IMR-90 (cell line): ENCODE results near the gene MTR. TPM values are rescaled to one million over a fixed set of nuclear protein-coding genes. Genes with fewer than 3 reads are reported as not detected.

ENCODE experiments used
- ATAC-seq: fragments of 200-7000 bp; cut with Tn5 transposase; 2 replicates; pipeline ENCODE4 v1.9.1; 2020; ENCODE audit warnings: low read depth, mild to moderate bottlenecking, moderate library complexity
- BruUV-seq: library from RNA; stranded (reverse); fragments of 400-500 nt; replicated peaks from 2 replicates; lab custom pipeline; 2021; lab: Mats Ljungman, UMichigan
- CTCF ChIA-PET: fragments of 300-600 bp; formaldehyde crosslinking; extraction: SDS; loops from one replicate; lab custom pipeline; 2021; ENCODE audit warnings: antibody characterized with exemption; lab: Yijun Ruan, JAX
- POLR2A ChIA-PET: fragments of 300-600 bp; sonication (Branson Sonifier 250); formaldehyde crosslinking; loops from one replicate; lab custom pipeline; 2022; ENCODE audit warnings: antibody characterized with exemption; ENCODE audit not compliant: unreplicated experiment; lab: Charles Lee
- DNase-seq: peaks from one replicate; pipeline ENCODE4 v3.0.0; 2013
- H2AFZ ChIP-seq: replicated peaks from 2 replicates; pipeline ENCODE3; 2013; ENCODE audit warnings: low read length, mild to moderate bottlenecking; ENCODE audit not compliant: poor library complexity
- H2AK5ac ChIP-seq: 2 replicates; pipeline ENCODE4 v1.6.1; 2013; ENCODE audit warnings: low read depth, low read length, inconsistent platforms
- H2AK9ac ChIP-seq: replicated peaks from 2 replicates; pipeline ENCODE3; 2013; ENCODE audit warnings: mild to moderate bottlenecking, low read depth, low read length, moderate library complexity; ENCODE audit not compliant: poor library complexity
- H2BK120ac ChIP-seq: 2 replicates; pipeline ENCODE4 v1.6.1; 2013; ENCODE audit warnings: low read depth, low read length, inconsistent platforms
- H2BK15ac ChIP-seq: 3 replicates; pipeline ENCODE4 v1.6.1; 2013; ENCODE audit warnings: low read depth, low read length, inconsistent platforms
- H2BK20ac ChIP-seq: 2 replicates; pipeline ENCODE4 v1.6.1; 2013; ENCODE audit warnings: low read depth, mild to moderate bottlenecking, inconsistent platforms, low read length, moderate library complexity
- H2BK5ac ChIP-seq: 2 replicates; pipeline ENCODE4 v1.6.1; 2013; ENCODE audit warnings: mild to moderate bottlenecking, low read depth, low read length, inconsistent platforms; ENCODE audit not compliant: poor library complexity, severe bottlenecking
- H3K14ac ChIP-seq: replicated peaks from 2 replicates; pipeline ENCODE4 v1.6.1; 2013; ENCODE audit warnings: low read depth, low read length, inconsistent platforms
- H3K18ac ChIP-seq: 2 replicates; pipeline ENCODE4 v1.6.1; 2013; ENCODE audit warnings: low read depth, low read length, control low read depth
- H3K23ac ChIP-seq: 2 replicates; pipeline ENCODE4 v1.6.1; 2013; ENCODE audit warnings: low read depth, low read length, inconsistent platforms
- H3K27ac ChIP-seq: 2 replicates; pipeline ENCODE4 v1.5.1; 2013; ENCODE audit warnings: mild to moderate bottlenecking, control low read depth, low read length; ENCODE audit not compliant: insufficient read depth
- H3K27me3 ChIP-seq: 2 replicates; pipeline ENCODE4 v1.6.1; 2013; ENCODE audit warnings: low read length; ENCODE audit not compliant: control insufficient read depth, insufficient read depth
- H3K36me3 ChIP-seq: 2 replicates; pipeline ENCODE4 v1.6.1; 2013; ENCODE audit warnings: low read length, mixed read lengths; ENCODE audit not compliant: control insufficient read depth, insufficient read depth
- H3K4ac ChIP-seq: 2 replicates; pipeline ENCODE4 v1.6.1; 2013; ENCODE audit warnings: low read depth, low read length, inconsistent platforms
- H3K4me1 ChIP-seq: 2 replicates; pipeline ENCODE4 v1.6.1; 2013; ENCODE audit warnings: low read length, mixed read lengths; ENCODE audit not compliant: control insufficient read depth, insufficient read depth
- H3K4me2 ChIP-seq: 2 replicates; pipeline ENCODE4 v1.6.1; 2013; ENCODE audit warnings: low read depth, mild to moderate bottlenecking, control low read depth, low read length, moderate library complexity
- H3K4me3 ChIP-seq: 2 replicates; pipeline ENCODE4 v1.5.1; 2013; ENCODE audit warnings: low read depth, mild to moderate bottlenecking, control low read depth, low read length, moderate library complexity; ENCODE audit not compliant: insufficient read depth
- H3K56ac ChIP-seq: 2 replicates; pipeline ENCODE4 v1.6.1; 2013; ENCODE audit warnings: low read length, inconsistent platforms; ENCODE audit not compliant: insufficient read depth; ENCODE audit errors: extremely low read depth
- H3K79me1 ChIP-seq, 2 experiments: 2 replicates each; pipeline ENCODE4 v1.6.1; 2013; ENCODE audit warnings: low read length in 2 of 2, inconsistent platforms in 1 of 2, low read depth in 1 of 2
- H3K9ac ChIP-seq: 2 replicates; pipeline ENCODE4 v1.6.1; 2013; ENCODE audit warnings: low read depth, low read length, control low read depth
- H3K9me1 ChIP-seq: 2 replicates; pipeline ENCODE4 v1.6.1; 2013; ENCODE audit warnings: low read length, inconsistent platforms; ENCODE audit not compliant: insufficient read depth
- H3K9me3 ChIP-seq: 2 replicates; pipeline ENCODE4 v1.6.1; 2013; ENCODE audit warnings: low read length; ENCODE audit not compliant: control insufficient read depth, insufficient read depth
- H4K20me1 ChIP-seq: 2 replicates; pipeline ENCODE4 v1.6.1; 2013; ENCODE audit warnings: low read length, inconsistent platforms; ENCODE audit not compliant: insufficient read depth
- H4K5ac ChIP-seq: 2 replicates; pipeline ENCODE4 v1.6.1; 2013; ENCODE audit warnings: mild to moderate bottlenecking, low read depth, low read length, control low read depth
- H4K8ac ChIP-seq, 2 experiments: 2 replicates each; pipeline ENCODE4 v1.6.1; 2013; ENCODE audit warnings: low read depth in 2 of 2, low read length in 2 of 2, control low read depth in 1 of 2, inconsistent platforms in 1 of 2
- H4K91ac ChIP-seq: 2 replicates; pipeline ENCODE4 v1.6.1; 2013; ENCODE audit warnings: low read depth, low read length, inconsistent platforms; ENCODE audit not compliant: insufficient read depth
- BHLHE40 ChIP-seq: fragments of 150-350 bp; IDR thresholded peaks from 2 replicates; pipeline ENCODE4 v1.6.1; 2016; ENCODE audit warnings: mild to moderate bottlenecking, low read depth, low read length
- CHD1 ChIP-seq: IDR thresholded peaks from 2 replicates; pipeline ENCODE4 v1.6.1; 2012; ENCODE audit warnings: low read depth, low read length, improper control_type of control experiment
- FOS ChIP-seq: fragments of 150-350 bp; IDR thresholded peaks from 2 replicates; pipeline ENCODE4 v1.6.1; 2016; ENCODE audit warnings: low read depth, low read length
- MAZ ChIP-seq: IDR thresholded peaks from 2 replicates; pipeline ENCODE4 v1.6.1; 2012; ENCODE audit warnings: low read depth, mild to moderate bottlenecking, low read length, improper control_type of control experiment, moderate library complexity, borderline replicate concordance
- MXI1 ChIP-seq: IDR thresholded peaks from 2 replicates; pipeline ENCODE4 v1.6.1; 2012; ENCODE audit warnings: low read depth, mild to moderate bottlenecking, low read length, moderate library complexity, borderline replicate concordance
- NFE2L2 ChIP-seq: fragments of 150-350 bp; IDR thresholded peaks from 2 replicates; pipeline ENCODE4 v1.6.1; 2016; ENCODE audit warnings: low read depth, mild to moderate bottlenecking, low read length
- RCOR1 ChIP-seq: IDR thresholded peaks from 2 replicates; pipeline ENCODE4 v1.6.1; 2012; ENCODE audit warnings: mild to moderate bottlenecking, low read length, improper control_type of control experiment; ENCODE audit not compliant: insufficient replicate concordance
- RFX5 ChIP-seq: IDR thresholded peaks from 2 replicates; pipeline ENCODE4 v1.8.0; 2012; ENCODE audit warnings: low read depth, mild to moderate bottlenecking, low read length, moderate library complexity
- WGBS, 2 experiments: methylation state at CpG; one replicate each; pipeline versions ENCODE4 v1.1.5 to v1.1.7; 2013; ENCODE audit warnings: missing lambda C conversion rate in 2 of 2; ENCODE audit not compliant: insufficient read length in 1 of 2; ENCODE audit errors: extremely low coverage in 2 of 2; 5-methylcytosine and 5-hydroxymethylcytosine counted together
- dilution Hi-C: fragments of 300-500 bp; cut with HindIII; formaldehyde crosslinking; loops from one replicate; pipeline ENCODE4 v1.14.3; 2018; ENCODE audit warnings: low sequenced_read_pairs; ENCODE audit not compliant: unreplicated experiment
- in situ Hi-C: fragments of 300-500 bp; cut with MboI; formaldehyde crosslinking; loops from 3 replicates; pipeline ENCODE4 v1.14.3; 2019; ENCODE audit warnings: low sequenced_read_pairs, inconsistent platforms, mixed read lengths
- intact Hi-C: fragments of 100-400 bp; cut with micrococcal nuclease; formaldehyde crosslinking; loops from 2 replicates; pipeline ENCODE4 v1.10.0; 2022
- polyA plus RNA-seq, 3 experiments: library from polyadenylated mRNA; depleted of rRNA; stranded (reverse); fragments of >200 nt; gene quantifications; 2 replicates each; pipeline ENCODE4 v1.2.3, GENCODE V29; 2012; ENCODE audit warnings: low replicate concordance in 1 of 3
- total RNA-seq: library from RNA; depleted of rRNA; stranded (reverse); fragments of >200 nt; gene quantifications from 2 replicates; pipeline ENCODE4 v1.2.3, GENCODE V29; 2012

The MTR gene
- total and polyA plus RNA-seq, 2 of the 4 experiments (the other 2 are of a cell fraction) = 7.7 to 31.0 TPM

DNA sequence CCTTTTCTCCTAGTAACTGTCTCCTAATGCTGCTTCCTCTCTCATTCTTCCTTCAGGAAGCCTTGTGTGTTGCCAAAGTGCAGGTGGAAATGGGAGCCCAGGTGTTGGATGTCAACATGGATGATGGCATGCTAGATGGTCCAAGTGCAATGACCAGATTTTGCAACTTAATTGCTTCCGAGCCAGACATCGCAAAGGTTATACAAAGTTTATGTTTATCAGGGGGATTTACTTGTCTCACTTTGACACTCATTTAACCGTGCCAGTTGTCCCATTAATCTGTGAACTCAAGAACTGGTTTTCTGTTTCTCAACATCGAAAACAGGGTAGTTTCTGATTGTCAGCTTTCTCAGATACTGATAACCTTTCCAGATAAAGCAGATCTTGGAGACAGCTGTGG lies 40.4 kb downstream of the MTR start:
- Histone ChIP-seq H3K4me1 (no peaks in the 10 kb centered on the region; the same call in 1 of the 2 replicates), H4K91ac (no peak overlapping the region), H4K5ac (no peak overlapping the region), H2BK5ac (no peak overlapping the region), H2AK5ac (no peak overlapping the region), H3K4me3 (no peak overlapping the region), H3K56ac (no peak overlapping the region), H3K9me3 (no peaks in the 10 kb centered on the region), H3K4me2 (no peak overlapping the region), H3K79me1 (no peaks in the 10 kb centered on the region), H3K27ac (no peak overlapping the region), H3K36me3 (peaks cover 26% of the 10 kb centered on the region), H2BK120ac (no peak overlapping the region), H3K14ac (no peak overlapping the region), H2AFZ (no peak overlapping the region), H3K18ac (no peak overlapping the region), H4K8ac (no peak overlapping the region), H4K20me1 (no peaks in the 10 kb centered on the region), H3K9ac (no peak overlapping the region), H3K9me1 (no peaks in the 10 kb centered on the region; the same call in none of the 2 replicates), H2AK9ac (no peak overlapping the region), H2BK20ac (no peak overlapping the region), H2BK15ac (no peak overlapping the region), H3K23ac (no peak overlapping the region), H3K27me3 (no peaks in the 10 kb centered on the region), H3K4ac (no peak overlapping the region)
- intact Hi-C loops (no loop called here), dilution Hi-C loops (no loop called here), in situ Hi-C loops (no loop called here)
- BruUV-seq = no TSS peak
- whole genome bisulfite sequencing, 2 experiments = no CpG with 5 or more reads among the region's 4 CpGs
- ATAC-seq (no peak), DNase-seq (no peak)
- no peak for TF ChIP-seq RFX5
- no peak for TF ChIP-seq MAZ
- TF ChIP-seq RCOR1 = no peak
- no peak for TF ChIP-seq FOS
- TF ChIP-seq MXI1 = no peak
- TF ChIP-seq NFE2L2 = no peak
- TF ChIP-seq CHD1 = no peak
- no peak for TF ChIP-seq BHLHE40
- ChIA-PET POLR2A (no interaction called here), CTCF (interaction anchor here (0.7 kb wide), 1 partner anchor 74 kb away, joined by 3 read pairs; no protein-coding TSS in a partner anchor)
